ENCODE results near the gene HS3ST3B1. TPM values are rescaled to one million over a fixed set of nuclear protein-coding genes. Genes with fewer than 3 reads are reported as not detected.

The HS3ST3B1 gene
- total RNA-seq, 2 experiments from 2014 or later: 23.2 to 26.0 TPM

- Mint-ChIP-seq H3K27me3 (ENCODE audit: low read depth) (no peaks in the 10 kb centered on the region), H3K27ac (no peak overlapping the region), H3K4me3 (no peak overlapping the region), H3K36me3 (ENCODE audit: low read depth) (no peaks in the 10 kb centered on the region), H3K9me3 (no peaks in the 10 kb centered on the region), H3K4me1 (ENCODE audit: low read depth) (peaks cover 3% of the 10 kb centered on the region)
- intact Hi-C loops (cut with micrococcal nuclease): no loop called here
- DNase-seq: no peak
- CTCF ChIA-PET: no interaction called here
These were observed 71.6 kb downstream of the HS3ST3B1 start for GRCh38 chr17:14372461-14372860.

GRCh38 chr17:14372905-14373613, 72.2 kb downstream of the HS3ST3B1 start:
- intact Hi-C loops (cut with micrococcal nuclease): no loop called here
- Mint-ChIP-seq H3K4me1 (ENCODE audit: low read depth) (peaks cover 3% of the 10 kb centered on the region), H3K27ac (no peak overlapping the region), H3K9me3 (no peaks in the 10 kb centered on the region), H3K4me3 (no peak overlapping the region), H3K27me3 (ENCODE audit: low read depth) (no peaks in the 10 kb centered on the region), H3K36me3 (ENCODE audit: low read depth) (no peaks in the 10 kb centered on the region)
- CTCF ChIA-PET: no interaction called here
- DNase-seq: no peak

GRCh38 chr17:14373614-14374259, 72.9 kb downstream of the HS3ST3B1 start:
- Mint-ChIP-seq H3K27me3 (ENCODE audit: low read depth) (no peaks in the 10 kb centered on the region), H3K4me1 (ENCODE audit: low read depth) (peaks cover 3% of the 10 kb centered on the region), H3K9me3 (no peaks in the 10 kb centered on the region), H3K27ac (no peak overlapping the region), H3K36me3 (ENCODE audit: low read depth) (no peaks in the 10 kb centered on the region), H3K4me3 (no peak overlapping the region)
- intact Hi-C loops (cut with micrococcal nuclease): no loop called here
- CTCF ChIA-PET: no interaction called here
- no peak for DNase-seq

GRCh38 chr17:14374268-14374667, 73.4 kb downstream of the HS3ST3B1 start:
- Mint-ChIP-seq H3K4me3 (no peak overlapping the region), H3K27ac (no peak overlapping the region), H3K27me3 (ENCODE audit: low read depth) (no peaks in the 10 kb centered on the region), H3K36me3 (ENCODE audit: low read depth) (no peaks in the 10 kb centered on the region), H3K9me3 (no peaks in the 10 kb centered on the region), H3K4me1 (ENCODE audit: low read depth) (peaks cover 3% of the 10 kb centered on the region)
- DNase-seq: no peak
- CTCF ChIA-PET: no interaction called here
- intact Hi-C loops (cut with micrococcal nuclease): no loop called here

- Mint-ChIP-seq H3K4me3 (no peak overlapping the region), H3K27me3 (ENCODE audit: low read depth) (no peaks in the 10 kb centered on the region), H3K4me1 (ENCODE audit: low read depth) (peaks cover 3% of the 10 kb centered on the region), H3K27ac (no peak overlapping the region), H3K9me3 (no peaks in the 10 kb centered on the region), H3K36me3 (ENCODE audit: low read depth) (no peaks in the 10 kb centered on the region)
- intact Hi-C loops (cut with micrococcal nuclease): no loop called here
- no peak for DNase-seq
- CTCF ChIA-PET: no interaction called here
These were observed 75.8 kb downstream of the HS3ST3B1 start for GRCh38 chr17:14376666-14377065.

GRCh38 chr17:14381606-14382005, 80.7 kb downstream of the HS3ST3B1 start:
- Mint-ChIP-seq H3K4me3 (no peak overlapping the region), H3K27ac (no peak overlapping the region), H3K4me1 (ENCODE audit: low read depth) (no peaks in the 10 kb centered on the region), H3K9me3 (no peaks in the 10 kb centered on the region), H3K27me3 (ENCODE audit: low read depth) (no peaks in the 10 kb centered on the region), H3K36me3 (ENCODE audit: low read depth) (no peaks in the 10 kb centered on the region)
- no peak for DNase-seq
- CTCF ChIA-PET: interaction anchor here (1.0 kb wide), 1 partner anchor 40 kb away, joined by 3 read pairs; no protein-coding TSS in a partner anchor
- intact Hi-C loops (cut with micrococcal nuclease): no loop called here

GRCh38 chr17:14387036-14387435, 86.2 kb downstream of the HS3ST3B1 start:
- no peak overlapping the region for H3K27ac Mint-ChIP-seq
- CTCF ChIA-PET: no interaction called here

GRCh38 chr17:14389681-14390080, 88.8 kb downstream of the HS3ST3B1 start:
- Mint-ChIP-seq H3K4me1 (ENCODE audit: low read depth) (no peaks in the 10 kb centered on the region), H3K36me3 (ENCODE audit: low read depth) (peaks cover 9% of the 10 kb centered on the region), H3K27ac (no peak overlapping the region), H3K4me3 (no peak overlapping the region), H3K9me3 (peaks cover 20% of the 10 kb centered on the region), H3K27me3 (ENCODE audit: low read depth) (no peaks in the 10 kb centered on the region)
- no peak for DNase-seq
- intact Hi-C loops (cut with micrococcal nuclease): loop anchor here (5.0 kb wide), 1 partner anchor 38 kb away; no protein-coding TSS in a partner anchor
- CTCF ChIA-PET: no interaction called here

More at GRCh38 chr17:14387036-14387435, 86.2 kb downstream of the HS3ST3B1 start:
- Mint-ChIP-seq H3K4me3 (no peak overlapping the region), H3K36me3 (ENCODE audit: low read depth) (peaks cover 4% of the 10 kb centered on the region), H3K9me3 (peaks cover 8% of the 10 kb centered on the region), H3K27me3 (ENCODE audit: low read depth) (no peaks in the 10 kb centered on the region), H3K4me1 (ENCODE audit: low read depth) (no peaks in the 10 kb centered on the region)
- DNase-seq: no peak
- intact Hi-C loops (cut with micrococcal nuclease): no loop called here

GRCh38 chr17:14393723-14394122, 92.8 kb downstream of the HS3ST3B1 start:
- H3K9me3 Mint-ChIP-seq: peaks cover 32% of the 10 kb centered on the region
- intact Hi-C loops (cut with micrococcal nuclease): loop anchor here (5.0 kb wide), 1 partner anchor 34 kb away; no protein-coding TSS in a partner anchor
- H3K4me3 Mint-ChIP-seq: no peak overlapping the region
- H3K27ac Mint-ChIP-seq: no peak overlapping the region
- peaks cover 9% of the 10 kb centered on the region for H3K36me3 Mint-ChIP-seq (ENCODE audit: low read depth)
- CTCF ChIA-PET: interaction anchor here (1.4 kb wide), 1 partner anchor 160 kb away, joined by 3 read pairs; no protein-coding TSS in a partner anchor
- H3K27me3 Mint-ChIP-seq (ENCODE audit: low read depth): no peaks in the 10 kb centered on the region
- H3K4me1 Mint-ChIP-seq (ENCODE audit: low read depth): no peaks in the 10 kb centered on the region
- DNase-seq: no peak

- Mint-ChIP-seq H3K27me3 (ENCODE audit: low read depth) (no peaks in the 10 kb centered on the region), H3K27ac (no peak overlapping the region), H3K36me3 (ENCODE audit: low read depth) (peaks cover 9% of the 10 kb centered on the region), H3K4me3 (no peak overlapping the region), H3K4me1 (ENCODE audit: low read depth) (peaks cover 2% of the 10 kb centered on the region), H3K9me3 (peaks cover 34% of the 10 kb centered on the region)
- intact Hi-C loops (cut with micrococcal nuclease): no loop called here
- CTCF ChIA-PET: interaction anchor here (0.6 to 1.0 kb wide), 2 partner anchors 9 to 29 kb away, joined by 3 to 6 read pairs; no protein-coding TSS in a partner anchor
- no peak for DNase-seq
These were observed 94.4 kb downstream of the HS3ST3B1 start for GRCh38 chr17:14395255-14395654.

GRCh38 chr17:14396547-14396946, 95.7 kb downstream of the HS3ST3B1 start:
- Mint-ChIP-seq H3K4me1 (ENCODE audit: low read depth) (peaks cover 2% of the 10 kb centered on the region), H3K4me3 (no peak overlapping the region), H3K36me3 (ENCODE audit: low read depth) (peaks cover 9% of the 10 kb centered on the region), H3K27ac (no peak overlapping the region), H3K27me3 (ENCODE audit: low read depth) (no peaks in the 10 kb centered on the region), H3K9me3 (peaks cover 30% of the 10 kb centered on the region)
- CTCF ChIA-PET: no interaction called here
- DNase-seq: no peak
- intact Hi-C loops (cut with micrococcal nuclease): no loop called here

- peak; percentile 19 for DNase-seq
- H3K4me3 Mint-ChIP-seq: no peak overlapping the region
- intact Hi-C loops (cut with micrococcal nuclease): no loop called here
- peaks cover 9% of the 10 kb centered on the region for H3K4me1 Mint-ChIP-seq (ENCODE audit: low read depth)
- no peaks in the 10 kb centered on the region for H3K27me3 Mint-ChIP-seq (ENCODE audit: low read depth)
- CTCF ChIA-PET: no interaction called here
- peaks cover 17% of the 10 kb centered on the region for H3K9me3 Mint-ChIP-seq
- H3K36me3 Mint-ChIP-seq (ENCODE audit: low read depth): no peaks in the 10 kb centered on the region
- no peak overlapping the region for H3K27ac Mint-ChIP-seq
These were observed 97.9 kb downstream of the HS3ST3B1 start for GRCh38 chr17:14398766-14399165.

Data from activated naive CD4-positive, alpha-beta T cell treated with anti-CD3 and anti-CD28 coated beads for 36 hours (primary cell).